Measurements from ENCODE around the gene MCU. TPM values are rescaled to one million over a fixed set of nuclear protein-coding genes. Genes with fewer than 3 reads are reported as not detected.
"Not testable (repeated sequence)": the region's sequence is repeated elsewhere in the genome, so short reads cannot be mapped to it uniquely, and the experiment has no call there.

MCU gene
- total and polyA plus RNA-seq, 2 experiments from 2014 or later: 14.9 to 22.8 TPM

DNA sequence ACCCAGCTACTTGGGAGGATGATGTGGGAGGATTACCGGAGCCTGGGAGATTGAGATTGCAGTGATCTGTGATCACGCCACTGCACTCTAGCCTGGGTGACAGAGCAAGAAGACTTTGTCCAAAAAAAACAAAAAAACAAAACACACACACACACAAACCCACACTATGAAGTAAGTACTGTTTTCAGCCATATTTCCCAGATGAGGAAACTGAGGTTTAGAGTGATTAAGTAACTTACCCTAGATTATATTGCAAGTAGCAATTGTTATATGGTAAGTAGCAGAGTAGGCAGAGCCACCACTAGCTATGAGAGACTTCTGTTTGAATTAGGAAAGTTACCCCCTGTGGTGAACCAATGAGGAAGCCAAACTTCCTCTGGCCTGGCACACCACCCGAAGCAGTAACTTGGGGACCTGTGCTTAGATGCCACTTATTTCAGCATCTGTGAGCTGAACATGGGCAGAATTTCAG is 61.9 kb downstream of the MCU start:
- Histone ChIP-seq H3K27ac (no peak overlapping the region), H3K4me3 (no peak overlapping the region), H3K9me3 (ENCODE audit: low read depth) (no peaks in the 10 kb centered on the region), H3K4me1 (ENCODE audit: low read depth) (peaks cover 14% of the 10 kb centered on the region), H3K27me3 (no peaks in the 10 kb centered on the region), H3K36me3 (no peaks in the 10 kb centered on the region)
- no peak for DNase-seq (ENCODE audit: low read depth in 1 of 2, low spot score in 1 of 2)
- TF ChIP-seq, protein P1, sequence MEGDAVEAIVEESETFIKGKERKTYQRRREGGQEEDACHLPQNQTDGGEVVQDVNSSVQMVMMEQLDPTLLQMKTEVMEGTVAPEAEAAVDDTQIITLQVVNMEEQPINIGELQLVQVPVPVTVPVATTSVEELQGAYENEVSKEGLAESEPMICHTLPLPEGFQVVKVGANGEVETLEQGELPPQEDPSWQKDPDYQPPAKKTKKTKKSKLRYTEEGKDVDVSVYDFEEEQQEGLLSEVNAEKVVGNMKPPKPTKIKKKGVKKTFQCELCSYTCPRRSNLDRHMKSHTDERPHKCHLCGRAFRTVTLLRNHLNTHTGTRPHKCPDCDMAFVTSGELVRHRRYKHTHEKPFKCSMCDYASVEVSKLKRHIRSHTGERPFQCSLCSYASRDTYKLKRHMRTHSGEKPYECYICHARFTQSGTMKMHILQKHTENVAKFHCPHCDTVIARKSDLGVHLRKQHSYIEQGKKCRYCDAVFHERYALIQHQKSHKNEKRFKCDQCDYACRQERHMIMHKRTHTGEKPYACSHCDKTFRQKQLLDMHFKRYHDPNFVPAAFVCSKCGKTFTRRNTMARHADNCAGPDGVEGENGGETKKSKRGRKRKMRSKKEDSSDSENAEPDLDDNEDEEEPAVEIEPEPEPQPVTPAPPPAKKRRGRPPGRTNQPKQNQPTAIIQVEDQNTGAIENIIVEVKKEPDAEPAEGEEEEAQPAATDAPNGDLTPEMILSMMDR (IDR thresholded peaks at IDR 0.05; ENCODE audit: low read depth, low read length): no peak

DNA sequence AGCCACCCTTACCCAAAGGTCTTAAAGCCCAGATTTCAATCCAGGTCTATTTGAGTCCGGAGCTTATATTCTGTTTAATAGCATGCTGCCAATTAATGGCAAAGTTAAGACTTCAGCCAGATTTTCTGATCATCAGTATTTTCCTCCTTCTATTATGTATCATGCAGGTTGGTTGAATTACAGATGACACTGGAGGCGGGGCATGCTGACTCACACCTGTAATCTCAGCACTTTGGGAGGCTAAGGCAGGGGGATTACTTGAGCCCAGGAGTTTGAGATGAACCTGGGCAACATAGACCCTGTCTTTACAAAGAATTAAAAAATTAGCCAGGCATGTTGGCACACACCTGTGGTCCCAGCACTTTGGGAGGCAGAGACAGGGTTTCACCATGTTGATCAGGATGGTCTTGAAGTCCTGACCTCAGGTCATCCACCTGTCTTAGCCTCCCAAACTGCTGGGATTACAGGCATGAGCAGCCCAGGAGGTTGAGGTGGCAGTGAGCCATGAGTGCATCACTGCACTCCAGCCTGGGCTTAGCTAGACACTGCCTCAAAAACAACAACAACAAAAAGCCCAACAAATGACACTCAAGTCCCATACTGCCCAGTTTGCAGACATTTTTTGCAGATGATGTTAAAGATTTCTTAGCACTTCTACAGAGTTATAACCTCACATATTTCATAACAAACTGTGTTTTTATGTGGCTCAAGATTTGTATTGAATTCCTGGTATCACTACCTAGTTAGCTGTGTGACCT is 62.5 kb downstream of the MCU start:
- TF ChIP-seq, protein P1 (IDR thresholded peaks at IDR 0.05; ENCODE audit: low read depth, low read length): no peak
- no peak overlapping the region for H3K4me3 ChIP-seq

DNA sequence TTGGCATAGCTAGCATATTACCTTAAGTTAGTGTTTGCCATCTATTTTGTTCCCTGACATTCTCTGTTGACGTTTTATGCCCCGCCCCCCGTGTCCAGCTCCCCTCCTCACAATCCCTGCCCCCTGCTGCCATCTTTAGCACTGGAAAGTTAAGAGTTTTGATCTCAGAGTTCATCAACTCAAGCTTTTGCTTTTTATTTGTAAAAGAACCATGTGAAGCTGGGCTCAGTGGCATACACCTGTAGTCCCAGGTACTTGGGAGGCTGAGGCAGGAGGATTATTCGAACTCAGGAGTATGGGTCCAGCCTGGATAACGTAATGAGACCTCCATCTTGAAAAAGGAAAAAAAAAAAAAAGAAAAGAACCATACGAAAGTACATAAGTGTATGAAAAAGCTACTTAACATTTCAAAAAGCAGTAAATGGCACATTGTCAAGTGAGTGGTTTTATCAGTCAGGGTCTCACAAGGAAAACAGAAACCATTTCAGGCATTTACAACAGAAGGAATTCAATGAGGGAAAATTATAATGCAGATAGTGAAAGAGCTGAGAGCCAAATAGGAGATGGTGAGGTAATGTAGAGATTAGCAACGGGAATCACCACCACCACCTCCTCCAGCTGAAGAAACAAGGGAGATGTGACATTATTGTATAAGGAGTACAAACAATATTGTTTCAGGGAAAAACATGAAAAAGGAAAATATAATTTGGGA is 64.9 kb downstream of the MCU start:
- TF ChIP-seq, protein P1 (IDR thresholded peaks at IDR 0.05; ENCODE audit: low read depth, low read length): no peak
- Histone ChIP-seq H3K4me3 (no peak overlapping the region), H3K27ac (no peak overlapping the region), H3K27me3 (no peaks in the 10 kb centered on the region), H3K9me3 (ENCODE audit: low read depth) (no peaks in the 10 kb centered on the region), H3K36me3 (no peaks in the 10 kb centered on the region), H3K4me1 (ENCODE audit: low read depth) (peaks cover 14% of the 10 kb centered on the region)
- peak in 1 of 2 donors; percentile 79 for DNase-seq (ENCODE audit: low read depth in 1 of 2, low spot score in 1 of 2)

More for the DNA sequence above, 62.5 kb downstream of the MCU start:
- Histone ChIP-seq H3K9me3 (ENCODE audit: low read depth) (no peaks in the 10 kb centered on the region), H3K4me1 (ENCODE audit: low read depth) (peaks cover 14% of the 10 kb centered on the region), H3K36me3 (no peaks in the 10 kb centered on the region), H3K27me3 (no peaks in the 10 kb centered on the region), H3K27ac (no peak overlapping the region)
- no peak for DNase-seq (ENCODE audit: low read depth in 1 of 2, low spot score in 1 of 2)

DNA sequence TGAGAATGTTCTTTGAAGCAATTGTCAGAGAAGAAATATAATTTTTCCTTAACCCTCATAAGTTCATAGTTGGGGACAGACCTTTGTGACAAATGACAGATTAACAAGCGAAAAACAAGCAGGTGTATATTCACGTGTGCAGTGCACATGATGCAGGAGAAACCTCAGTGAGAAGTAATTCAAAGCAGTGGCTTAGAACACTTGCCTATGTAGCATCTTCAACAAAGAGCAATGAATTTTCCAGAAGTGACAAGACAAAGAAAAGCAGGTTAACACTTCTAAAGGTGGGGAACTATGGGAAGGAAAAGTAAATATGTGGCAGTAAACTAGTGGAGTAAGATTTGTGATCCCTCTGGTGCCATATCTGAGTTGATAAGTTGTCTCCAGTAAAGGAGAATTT is 65.8 kb downstream of the MCU start:
- Histone ChIP-seq H3K27ac (no peak overlapping the region), H3K36me3 (no peaks in the 10 kb centered on the region), H3K9me3 (ENCODE audit: low read depth) (no peaks in the 10 kb centered on the region), H3K4me3 (no peak overlapping the region), H3K4me1 (ENCODE audit: low read depth) (peaks cover 14% of the 10 kb centered on the region), H3K27me3 (no peaks in the 10 kb centered on the region)
- no peak for DNase-seq (ENCODE audit: low read depth in 1 of 2, low spot score in 1 of 2)
- TF ChIP-seq, protein P1 (IDR thresholded peaks at IDR 0.05; ENCODE audit: low read depth, low read length): no peak

DNA sequence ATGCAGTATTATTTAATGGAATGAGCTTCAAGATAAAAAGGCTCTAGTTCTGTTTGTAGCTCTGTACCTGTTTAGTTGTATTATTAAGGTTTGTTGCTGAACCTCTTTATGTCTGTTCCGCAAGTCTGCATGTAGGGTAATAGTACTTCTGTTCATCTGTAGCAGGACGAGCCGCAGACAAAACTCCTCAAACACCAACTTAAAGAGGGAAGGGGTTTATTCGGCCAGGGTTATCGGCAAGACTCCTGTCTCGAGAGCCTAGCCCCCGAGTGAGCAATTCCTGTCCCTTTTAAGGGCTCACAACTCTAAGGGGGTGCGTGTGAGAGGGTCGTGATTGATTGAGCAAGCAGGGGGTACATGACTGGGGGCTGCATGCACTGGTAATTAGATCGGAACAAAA is 67.0 kb downstream of the MCU start:
- not testable (repeated sequence) for DNase-seq (ENCODE audit: low read depth in 1 of 2, low spot score in 1 of 2); H3K4me3 ChIP-seq

DNA sequence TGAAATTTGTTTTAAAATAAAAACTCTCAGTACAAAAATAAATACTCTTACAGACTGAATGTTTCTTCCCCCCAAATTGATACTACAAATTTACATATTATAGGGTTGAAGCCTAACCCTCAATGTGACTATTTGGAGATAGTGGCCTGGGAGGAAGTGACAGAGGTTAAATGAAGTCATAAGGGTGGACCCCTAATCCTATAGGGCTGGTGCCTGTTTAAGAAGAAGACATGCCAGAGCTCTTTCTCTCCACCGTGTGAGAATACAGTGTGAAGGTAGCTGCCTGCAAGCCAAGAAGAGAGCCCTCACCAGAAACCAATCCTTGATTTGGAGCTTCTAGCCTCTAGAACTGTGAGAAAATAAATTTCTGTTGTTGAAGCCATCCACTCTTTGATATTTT is 67.6 kb downstream of the MCU start:
- no peak for DNase-seq (ENCODE audit: low read depth in 1 of 2, low spot score in 1 of 2)
- peaks cover 21% of the 10 kb centered on the region for H3K4me1 ChIP-seq (ENCODE audit: low read depth)
- no peaks in the 10 kb centered on the region for H3K27me3 ChIP-seq
- H3K4me3 ChIP-seq: no peak overlapping the region
- H3K9me3 ChIP-seq (ENCODE audit: low read depth): no peaks in the 10 kb centered on the region
- no peaks in the 10 kb centered on the region for H3K36me3 ChIP-seq
- no peak overlapping the region for H3K27ac ChIP-seq
- TF ChIP-seq, protein P1 (IDR thresholded peaks at IDR 0.05; ENCODE audit: low read depth, low read length): no peak

More for the DNA sequence above, 67.0 kb downstream of the MCU start:
- not testable (repeated sequence) for H3K27ac ChIP-seq; H3K36me3 ChIP-seq; H3K9me3 ChIP-seq (ENCODE audit: low read depth); H3K27me3 ChIP-seq
- H3K4me1 ChIP-seq (ENCODE audit: low read depth): peaks cover 18% of the 10 kb centered on the region
